ENCODE results near the gene MRPS10.

GRCh38 chr6:42171813-42172581, 45.7 kb downstream of the MRPS10 start:
- TF ChIP-seq CTCF (IDR thresholded peaks at IDR 0.05), result no peak
- no peak for TF ChIP-seq POLR2A (IDR thresholded peaks at IDR 0.05)

Measured in Peyer's patch (tissue), 4 donors.